Prostate gland (tissue), 2 donors: ENCODE measurements around the gene USP40.

ENCODE experiments used
- CTCF ChIP-seq, 4 experiments: fragments of 200-600 bp in 2 of 4; fragments of 450-650 bp in 2 of 4; sonication (generic) in 2 of 4; IDR thresholded peaks; 1 replicate in 3 of 4; 2 replicates in 1 of 4; pipeline ENCODE4 v1.5.1; 2016 to 2019; ENCODE audit warnings: antibody characterized with exemption in 4 of 4, mild to moderate bottlenecking in 2 of 4, moderate library complexity in 2 of 4
- POLR2A ChIP-seq: fragments of 450-650 bp; IDR thresholded peaks from one replicate; pipeline ENCODE4 v1.6.1; 2016; ENCODE audit warnings: antibody characterized with exemption, mild to moderate bottlenecking

DNA sequence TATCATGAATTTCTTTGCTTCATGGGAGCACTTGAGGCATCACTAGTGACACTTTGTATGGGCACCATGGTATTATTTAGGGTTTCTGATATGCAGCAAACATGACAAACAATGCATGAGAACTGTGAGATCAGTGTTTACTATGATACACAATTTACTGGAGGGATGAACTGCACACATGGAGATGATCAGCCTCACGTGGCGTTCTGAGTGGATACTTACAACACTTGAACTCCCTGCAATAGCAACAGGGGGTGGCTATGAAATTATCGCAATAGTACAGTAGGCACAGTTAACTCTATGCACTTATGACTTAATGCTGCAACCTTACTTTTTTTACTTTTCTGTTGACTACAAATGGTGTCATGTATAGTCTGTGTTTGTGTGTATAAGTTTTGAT is 32.4 kb upstream of the USP40 start:
- TF ChIP-seq CTCF (IDR thresholded peaks at IDR 0.05) (no peak), POLR2A (no peak)
